NCI-H2081 (cell line): ENCODE results near the gene OR8B12.
"Not testable (repeated sequence)": the region's sequence is repeated elsewhere in the genome, so short reads cannot be mapped to it uniquely, and the experiment has no call there.

Source experiments
- DNase-seq, 2 experiments: peaks; one replicate each; lab custom pipeline; 2025; lab: John Stamatoyannopoulos, UW

OR8B12 gene

DNA sequence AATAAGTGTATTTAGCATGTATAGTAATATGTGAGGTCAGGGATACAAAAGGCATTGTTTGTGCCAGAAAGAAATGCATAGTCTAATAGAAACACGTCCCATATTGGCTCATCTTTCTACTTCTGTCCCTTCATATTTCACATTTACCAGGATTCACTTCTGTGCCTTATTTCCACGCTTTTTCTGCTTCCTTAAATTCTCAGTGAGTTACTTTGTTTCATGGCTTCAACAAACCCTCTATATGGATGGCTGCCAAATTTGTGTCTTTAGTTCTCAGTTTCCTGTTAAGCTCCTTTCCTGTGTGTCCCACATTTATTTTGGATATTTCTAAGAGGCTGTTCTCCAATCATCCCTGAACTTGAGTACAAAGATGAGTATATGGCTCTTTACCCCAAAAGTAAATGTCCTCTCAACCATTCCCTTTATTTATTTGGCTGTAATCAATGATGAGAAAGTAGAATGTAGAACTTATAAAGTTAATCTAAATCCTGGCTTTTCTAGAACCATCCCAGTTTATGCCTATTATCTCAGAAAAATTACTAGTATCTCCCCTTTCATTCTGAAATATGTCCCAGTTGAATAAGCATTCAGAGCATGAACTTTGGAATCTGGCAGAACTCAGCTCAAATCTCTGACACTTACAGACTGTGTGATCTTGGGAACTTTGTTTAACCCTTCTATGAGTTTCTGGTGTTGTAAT lies 23.5 kb downstream of the OR8B12 start:
- DNase-seq = no peak

DNA sequence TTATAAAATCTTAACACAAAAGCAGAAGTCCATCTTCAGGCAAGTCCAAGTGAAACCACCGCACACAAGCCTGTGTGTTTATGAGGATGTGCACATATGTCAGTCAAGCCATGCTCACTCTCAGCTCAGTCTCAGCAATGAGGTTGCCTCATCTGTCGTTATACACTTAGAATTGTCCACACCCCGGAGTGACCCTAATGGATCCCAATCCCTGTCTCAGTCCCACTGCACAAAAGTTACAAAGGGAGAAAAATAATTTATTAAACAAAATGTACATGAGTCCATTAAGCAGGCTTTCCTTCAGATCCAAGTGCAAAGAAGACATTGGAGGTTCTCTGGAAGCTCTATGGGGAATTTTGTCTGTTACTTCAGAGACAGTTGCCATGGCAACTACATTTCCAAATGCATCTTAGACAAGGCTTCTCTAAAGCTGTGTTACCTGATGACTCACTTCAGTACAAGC lies 24.4 kb downstream of the OR8B12 start:
- DNase-seq = no peak

DNA sequence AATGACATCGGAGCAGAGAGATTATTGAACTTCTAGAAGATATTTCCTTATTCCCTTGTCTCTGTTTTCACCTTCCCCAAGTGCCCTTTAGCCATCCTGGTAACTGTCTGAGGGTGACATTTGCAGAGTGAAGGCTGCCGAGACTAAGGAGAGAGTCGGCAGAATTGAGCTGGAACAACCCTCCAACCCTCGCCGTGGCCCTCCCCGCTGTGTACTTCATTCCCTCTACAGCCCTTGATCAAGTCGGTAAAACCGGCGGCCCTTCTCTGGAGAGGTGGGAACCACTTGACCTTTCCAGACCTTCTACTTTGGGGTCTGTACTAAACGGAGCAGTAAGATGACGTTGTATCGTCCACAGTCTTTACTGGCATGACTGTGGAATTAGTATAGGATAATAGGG lies 26.1 kb downstream of the OR8B12 start:
- DNase-seq = no peak

DNA sequence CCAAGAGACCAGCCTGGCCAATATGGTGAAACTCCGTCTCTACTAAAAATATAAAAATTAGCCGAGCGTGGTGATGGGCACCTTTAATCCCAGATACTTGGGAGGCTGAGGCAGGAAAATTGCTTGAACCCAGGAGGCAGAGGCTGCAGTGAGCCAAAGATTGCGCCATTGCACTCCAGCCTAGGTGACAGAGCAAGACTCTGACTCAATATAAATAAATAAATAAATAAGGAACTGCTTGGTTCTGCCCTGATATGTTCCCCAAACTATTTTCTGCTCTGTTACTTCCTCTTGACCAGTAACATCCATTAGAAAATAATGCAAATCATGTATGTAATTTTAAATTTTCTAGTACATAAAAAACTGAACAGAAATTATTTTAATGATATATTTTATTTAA lies 28.8 kb downstream of the OR8B12 start:
- DNase-seq = not testable (repeated sequence)

DNA sequence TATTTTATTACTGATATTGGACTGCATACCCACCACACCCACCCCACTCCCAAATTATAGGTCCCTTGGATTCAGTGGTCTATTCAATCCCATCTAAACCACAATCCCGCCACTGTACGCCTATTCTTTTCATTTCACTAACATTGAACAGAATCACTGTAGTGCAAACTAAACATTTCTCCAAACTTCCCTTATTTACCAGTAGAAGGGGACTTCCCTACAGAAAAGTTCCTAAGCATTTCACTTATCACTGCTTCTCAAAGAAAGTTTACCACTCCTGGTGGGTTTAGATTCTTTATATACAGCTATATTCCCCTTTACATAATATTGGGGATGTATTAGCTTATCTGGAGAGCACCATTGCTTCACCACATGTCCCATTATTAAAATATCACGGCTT lies 29.3 kb downstream of the OR8B12 start:
- no peak for DNase-seq

DNA sequence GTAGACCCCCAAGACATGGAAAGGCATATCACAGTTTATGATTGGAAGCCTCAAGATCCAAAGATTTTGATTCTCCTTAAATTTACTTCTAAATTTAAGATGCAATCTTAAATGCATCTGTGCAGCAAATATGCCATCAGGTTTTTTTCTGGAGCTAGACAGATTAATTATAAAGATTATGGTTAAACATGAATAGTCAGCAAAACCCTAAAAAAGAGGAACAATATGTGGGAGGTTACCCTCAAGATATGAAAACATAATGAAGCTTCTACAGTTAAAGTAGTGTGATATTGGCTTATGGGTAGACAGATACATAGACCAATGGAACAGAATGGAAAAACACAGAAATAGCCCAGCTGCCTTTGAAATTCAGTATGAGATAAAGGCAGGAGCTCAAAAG lies 31.7 kb downstream of the OR8B12 start:
- no peak for DNase-seq

DNA sequence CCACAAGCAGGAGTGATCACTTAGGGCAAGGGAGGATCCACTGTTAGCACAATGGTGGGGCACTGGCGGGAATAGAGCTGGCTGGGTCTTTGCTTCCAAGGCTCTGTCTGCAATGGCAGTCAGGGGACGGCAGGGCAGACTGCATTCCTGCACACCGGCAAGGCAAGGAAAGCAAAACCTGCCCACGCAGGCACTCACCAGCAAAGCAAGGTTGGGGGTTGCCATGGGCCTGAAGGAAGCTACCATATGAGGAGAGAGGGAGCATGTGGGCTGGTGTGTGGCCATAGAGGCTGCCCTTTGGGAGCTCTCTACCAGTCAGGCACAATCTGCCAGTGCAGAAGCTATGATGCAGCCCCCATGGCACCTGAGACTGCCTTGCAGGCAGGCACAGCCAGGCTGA lies 33.2 kb downstream of the OR8B12 start:
- DNase-seq = no peak

DNA sequence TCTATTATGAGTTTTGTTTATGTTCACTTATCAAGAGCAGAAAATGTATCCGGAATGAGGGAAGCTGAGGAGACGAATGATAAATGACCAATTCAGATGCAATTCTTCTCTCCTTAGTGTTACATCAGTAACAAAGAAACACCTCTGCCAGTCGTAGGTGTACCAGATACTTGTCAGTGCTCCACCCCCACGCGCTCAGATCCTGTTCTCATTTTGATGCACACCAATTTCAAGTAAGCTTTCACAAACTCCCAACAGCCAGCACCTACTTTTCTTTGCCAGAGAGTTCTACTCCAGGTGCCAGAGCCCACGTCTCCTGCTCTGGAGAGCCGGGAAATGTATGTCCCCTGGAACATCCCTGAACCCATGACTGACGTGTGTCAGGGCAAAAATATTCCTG lies 43.7 kb downstream of the OR8B12 start:
- DNase-seq = no peak

DNA sequence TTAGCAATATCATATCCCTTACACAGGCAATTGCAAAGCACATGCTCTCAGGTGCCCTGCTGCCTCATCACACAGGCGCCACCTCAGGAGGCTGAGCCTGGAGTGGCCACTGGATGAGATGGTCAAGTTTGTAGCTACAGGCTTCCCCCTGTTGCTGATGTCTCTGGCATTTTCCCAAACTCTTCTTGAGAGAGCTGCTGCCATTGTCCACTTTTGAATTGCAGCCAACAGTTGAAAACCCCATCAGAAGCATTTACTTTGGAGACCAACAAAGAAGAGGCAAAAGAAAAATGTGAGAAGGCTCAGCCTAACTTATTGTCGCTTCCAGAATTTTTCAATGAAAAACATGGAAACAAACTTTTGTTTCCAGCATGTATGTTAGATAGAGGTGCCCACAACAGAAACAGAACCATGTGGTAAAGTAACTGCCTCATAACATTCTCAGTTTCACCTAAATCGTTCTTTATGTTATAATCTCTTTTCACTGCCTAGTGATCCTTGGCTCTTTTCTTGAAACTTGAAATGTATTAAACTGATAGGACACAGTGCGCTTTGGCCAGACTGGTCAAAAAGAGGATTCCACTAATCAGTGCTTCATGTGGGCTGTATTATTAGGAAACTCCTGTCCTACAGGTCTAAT lies 50.3 kb downstream of the OR8B12 start:
- DNase-seq = no peak
